NT2/D1 (cell line): Measurements from ENCODE around the gene IMPDH2.

Experiments
- DNase-seq: peaks from one replicate; pipeline ENCODE4 v3.0.0-alpha.2; 2011; ENCODE audit warnings: low read depth, low spot score
- H3K27me3 ChIP-seq: 2 replicates; pipeline ENCODE4 v1.6.0; 2011; ENCODE audit warnings: mild to moderate bottlenecking; ENCODE audit not compliant: insufficient read length, insufficient read depth
- H3K36me3 ChIP-seq: 2 replicates; pipeline ENCODE4 v1.6.1; 2011; ENCODE audit warnings: mild to moderate bottlenecking, low read length, mixed read lengths; ENCODE audit not compliant: insufficient read depth, insufficient read length
- H3K4me1 ChIP-seq: 2 replicates; pipeline ENCODE4 v1.5.1; 2011; ENCODE audit not compliant: insufficient read depth, insufficient read length
- H3K4me3 ChIP-seq: 2 replicates; pipeline ENCODE4 v1.5.1; 2011; ENCODE audit warnings: low read depth; ENCODE audit not compliant: insufficient read length
- H3K9ac ChIP-seq: 2 replicates; pipeline ENCODE4 v1.6.0; 2011; ENCODE audit warnings: low read depth; ENCODE audit not compliant: insufficient read length
- H3K9me3 ChIP-seq: 2 replicates; pipeline ENCODE4 v1.5.1; 2011; ENCODE audit warnings: mild to moderate bottlenecking, low read length; ENCODE audit not compliant: insufficient read depth
- SUZ12 ChIP-seq: IDR thresholded peaks from 2 replicates; pipeline ENCODE4 v1.6.1; 2011; ENCODE audit not compliant: insufficient read length, insufficient read depth; ENCODE audit errors: extremely low read depth
- YY1 ChIP-seq: IDR thresholded peaks from 2 replicates; pipeline ENCODE4 v1.6.1; 2011; ENCODE audit not compliant: insufficient read length, insufficient read depth
- ZNF274 ChIP-seq: IDR thresholded peaks from 2 replicates; pipeline ENCODE4 v1.6.1; 2011; ENCODE audit warnings: mild to moderate bottlenecking, low read depth, low read length

The IMPDH2 gene

GRCh38 chr3:49028673-49029562, at the start of gene IMPDH2:
Gene IMPDH2 (minus strand): TSS chr3:49029398. CDS start chr3:49029350, 48 bp downstream.
- Histone ChIP-seq H3K9me3 (no peaks in the 10 kb centered on the region), H3K36me3 (peaks cover 87% of the 10 kb centered on the region), H3K9ac (peak within 1 kb of the TSS; percentile 99), H3K4me1 (peaks cover 20% of the 10 kb centered on the region), H3K4me3 (peak within 1 kb of the TSS; percentile 77), H3K27me3 (no peaks in the 10 kb centered on the region)
- peak; percentile 91 for DNase-seq
- TF ChIP-seq YY1, result no peak
- TF ChIP-seq SUZ12, result no peak
- no peak for TF ChIP-seq ZNF274

- no peak overlapping the region for H3K4me3 ChIP-seq
- H3K36me3 ChIP-seq, result peaks cover 77% of the 10 kb centered on the region
- H3K9me3 ChIP-seq, result no peaks in the 10 kb centered on the region
- H3K27me3 ChIP-seq, result no peaks in the 10 kb centered on the region
- DNase-seq, result no peak
- no peaks in the 10 kb centered on the region for H3K4me1 ChIP-seq
- H3K9ac ChIP-seq, result no peak overlapping the region
- TF ChIP-seq SUZ12, result no peak
- no peak for TF ChIP-seq YY1
- TF ChIP-seq ZNF274, result no peak
These were observed 47.4 kb upstream of the IMPDH2 start for GRCh38 chr3:49076646-49077045.

- no peak for DNase-seq
- no peaks in the 10 kb centered on the region for H3K27me3 ChIP-seq
- TF ChIP-seq ZNF274, result no peak
- no peak for TF ChIP-seq YY1
- TF ChIP-seq SUZ12, result no peak
- H3K4me1 ChIP-seq, result no peaks in the 10 kb centered on the region
- peaks cover 82% of the 10 kb centered on the region for H3K36me3 ChIP-seq
- no peaks in the 10 kb centered on the region for H3K9me3 ChIP-seq
- H3K4me3 ChIP-seq, result no peak overlapping the region
- H3K9ac ChIP-seq, result no peak overlapping the region
These were observed 46.9 kb upstream of the IMPDH2 start for GRCh38 chr3:49076116-49076515.

GRCh38 chr3:49058011-49058410, 28.8 kb upstream of the IMPDH2 start:
- Histone ChIP-seq H3K9ac (no peak overlapping the region), H3K36me3 (peaks cover 79% of the 10 kb centered on the region), H3K4me3 (no peak overlapping the region), H3K4me1 (no peaks in the 10 kb centered on the region), H3K27me3 (no peaks in the 10 kb centered on the region), H3K9me3 (no peaks in the 10 kb centered on the region)
- TF ChIP-seq ZNF274 (no peak), YY1 (no peak), SUZ12 (no peak)
- no peak for DNase-seq

- H3K27me3 ChIP-seq, result no peaks in the 10 kb centered on the region
- H3K36me3 ChIP-seq, result peaks cover 80% of the 10 kb centered on the region
These were observed 28.1 kb upstream of the IMPDH2 start for GRCh38 chr3:49057268-49057667.

GRCh38 chr3:49054344-49054862, 25.2 kb upstream of the IMPDH2 start:
- DNase-seq, result no peak
- Histone ChIP-seq H3K4me3 (no peak overlapping the region), H3K4me1 (no peaks in the 10 kb centered on the region), H3K9me3 (no peaks in the 10 kb centered on the region), H3K27me3 (no peaks in the 10 kb centered on the region), H3K9ac (no peak overlapping the region), H3K36me3 (peaks cover 74% of the 10 kb centered on the region)
- TF ChIP-seq ZNF274, result no peak
- TF ChIP-seq YY1, result no peak
- no peak for TF ChIP-seq SUZ12

More at GRCh38 chr3:49057268-49057667, 28.1 kb upstream of the IMPDH2 start:
- Histone ChIP-seq H3K9ac (no peak overlapping the region), H3K4me3 (no peak overlapping the region), H3K9me3 (no peaks in the 10 kb centered on the region), H3K4me1 (no peaks in the 10 kb centered on the region)
- no peak for TF ChIP-seq ZNF274
- TF ChIP-seq YY1, result no peak
- TF ChIP-seq SUZ12, result no peak
- no peak for DNase-seq

GRCh38 chr3:49053543-49053942, 24.3 kb upstream of the IMPDH2 start:
- DNase-seq, result no peak
- Histone ChIP-seq H3K36me3 (peaks cover 79% of the 10 kb centered on the region), H3K4me3 (no peak overlapping the region), H3K27me3 (no peaks in the 10 kb centered on the region), H3K9ac (no peak overlapping the region), H3K4me1 (no peaks in the 10 kb centered on the region), H3K9me3 (no peaks in the 10 kb centered on the region)
- no peak for TF ChIP-seq YY1
- TF ChIP-seq ZNF274, result no peak
- TF ChIP-seq SUZ12, result no peak
